Neural cell (in vitro differentiated cells): ENCODE measurements around the gene TAC3. TPM values are rescaled to one million over a fixed set of nuclear protein-coding genes. Genes with fewer than 3 reads are reported as not detected.

ENCODE experiments used
- H2AFZ ChIP-seq: fragments of 200-600, 300-800 bp; sonication (generic), shearing (Covaris generic); 2 replicates; pipeline ENCODE4 v1.6.0; 2014; ENCODE audit warnings: low read depth, mild to moderate bottlenecking, antibody characterized with exemption, low read length, moderate library complexity
- H3F3A ChIP-seq: fragments of 200-600 bp; shearing (Covaris generic); 2 replicates; pipeline ENCODE4 v1.6.1; 2016; ENCODE audit warnings: mild to moderate bottlenecking, moderate library complexity, mixed read lengths, antibody characterized with exemption, low read length; ENCODE audit not compliant: insufficient read depth, poor library complexity, severe bottlenecking
- H3K27ac ChIP-seq: fragments of 200-600, 300-800 bp; sonication (generic), shearing (Covaris generic); 2 replicates; pipeline ENCODE4 v1.5.1; 2014; ENCODE audit warnings: mild to moderate bottlenecking, low read length, moderate library complexity
- H3K27me3 ChIP-seq: fragments of 300-800, 200-600 bp; sonication (generic), shearing (Covaris generic); 2 replicates; pipeline ENCODE4 v1.6.0; 2014; ENCODE audit warnings: mild to moderate bottlenecking, low read depth, low read length, moderate library complexity; ENCODE audit not compliant: insufficient read depth
- H3K36me3 ChIP-seq: fragments of 300-800, 200-600 bp; sonication (generic), shearing (Covaris generic); 2 replicates; pipeline ENCODE4 v1.5.1; 2014; ENCODE audit warnings: mild to moderate bottlenecking, antibody characterized with exemption, low read length, moderate library complexity; ENCODE audit not compliant: insufficient read depth
- H3K4me2 ChIP-seq: fragments of 300-800, 200-600 bp; sonication (generic), shearing (Covaris generic); 2 replicates; pipeline ENCODE4 v1.6.0; 2014; ENCODE audit warnings: mild to moderate bottlenecking, low read length
- H3K4me3 ChIP-seq: fragments of 300-800, 200-600 bp; sonication (generic), shearing (Covaris generic); 2 replicates; pipeline ENCODE4 v1.5.1; 2014; ENCODE audit warnings: mild to moderate bottlenecking, low read length, moderate library complexity
- H3K79me2 ChIP-seq: fragments of 200-600 bp; shearing (Covaris generic); replicated peaks from 2 replicates; pipeline ENCODE4 v1.6.0; 2014; ENCODE audit warnings: mild to moderate bottlenecking, low read length, moderate library complexity; ENCODE audit not compliant: insufficient read depth
- H3K9ac ChIP-seq: fragments of 300-800, 200-600 bp; sonication (generic), shearing (Covaris generic); 2 replicates; pipeline ENCODE4 v1.6.1; 2016; ENCODE audit warnings: mild to moderate bottlenecking, low read length, mixed read lengths
- H3K9me2 ChIP-seq: fragments of 200-600 bp; shearing (Covaris generic); 2 replicates; pipeline ENCODE4 v1.6.1; 2016; ENCODE audit warnings: mild to moderate bottlenecking, low read length, mixed read lengths; ENCODE audit not compliant: insufficient read depth
- H3K9me3 ChIP-seq: fragments of 200-600, 300-800 bp; sonication (generic), shearing (Covaris generic); 2 replicates; pipeline ENCODE4 v1.6.1; 2016; ENCODE audit warnings: mild to moderate bottlenecking, mixed run types, low read length, moderate library complexity, mixed read lengths
- H4K20me1 ChIP-seq: fragments of 200-600 bp; shearing (Covaris generic); 2 replicates; pipeline ENCODE4 v1.6.1; 2016; ENCODE audit warnings: mild to moderate bottlenecking, mixed run types; ENCODE audit not compliant: insufficient read depth
- EP300 ChIP-seq: fragments of 450-650 bp; conservative IDR thresholded peaks from 2 replicates; pipeline ENCODE4 v1.6.1; 2014; ENCODE audit warnings: antibody characterized with exemption, mild to moderate bottlenecking, moderate library complexity; ENCODE audit not compliant: poor library complexity, severe bottlenecking
- EZH2 ChIP-seq: fragments of 200-600, 300-800 bp; shearing (Covaris generic), sonication (generic); IDR thresholded peaks from 2 replicates; pipeline ENCODE4 v1.6.1; 2014; ENCODE audit warnings: antibody characterized with exemption, low read length, borderline replicate concordance, mild to moderate bottlenecking; ENCODE audit not compliant: insufficient read depth, poor library complexity, severe bottlenecking
- MXI1 ChIP-seq: fragments of 450-650 bp; conservative IDR thresholded peaks from 2 replicates; pipeline ENCODE4 v1.6.1; 2014; ENCODE audit warnings: antibody characterized with exemption, mild to moderate bottlenecking; ENCODE audit not compliant: poor library complexity, severe bottlenecking
- POLR2AphosphoS5 ChIP-seq: IDR thresholded peaks from 2 replicates; pipeline ENCODE4 v1.6.1; 2012
- RAD21 ChIP-seq: fragments of 450-650 bp; conservative IDR thresholded peaks from 2 replicates; pipeline ENCODE4 v1.6.1; 2014; ENCODE audit warnings: antibody characterized with exemption, mild to moderate bottlenecking, moderate library complexity
- SMC3 ChIP-seq: fragments of 450-650 bp; conservative IDR thresholded peaks from 2 replicates; pipeline ENCODE4 v1.6.1; 2014; ENCODE audit warnings: antibody characterized with exemption, mild to moderate bottlenecking, moderate library complexity; ENCODE audit not compliant: poor library complexity
- TAF1 ChIP-seq: IDR thresholded peaks from 2 replicates; pipeline ENCODE4 v1.6.1; 2012; ENCODE audit warnings: low read depth
- polyA plus RNA-seq: library from polyadenylated mRNA; depleted of rRNA; stranded (reverse); fragments of >200 nt; gene quantifications from 2 replicates; pipeline ENCODE4 v1.2.3, GENCODE V29; 2014
- TF ChIP-seq, protein P1 (sequence below): fragments of 450-650 bp; IDR thresholded peaks from 2 replicates; pipeline ENCODE4 v1.5.1; 2014; ENCODE audit warnings: antibody characterized with exemption, mild to moderate bottlenecking, moderate library complexity; ENCODE audit not compliant: poor library complexity, severe bottlenecking
- TF ChIP-seq, protein P2 (sequence below): IDR thresholded peaks from 2 replicates; pipeline ENCODE4 v1.6.1; 2012; ENCODE audit warnings: borderline replicate concordance

Gene TAC3
- polyA plus RNA-seq, 1 donor from 2014 or later = 2.5 TPM

DNA sequence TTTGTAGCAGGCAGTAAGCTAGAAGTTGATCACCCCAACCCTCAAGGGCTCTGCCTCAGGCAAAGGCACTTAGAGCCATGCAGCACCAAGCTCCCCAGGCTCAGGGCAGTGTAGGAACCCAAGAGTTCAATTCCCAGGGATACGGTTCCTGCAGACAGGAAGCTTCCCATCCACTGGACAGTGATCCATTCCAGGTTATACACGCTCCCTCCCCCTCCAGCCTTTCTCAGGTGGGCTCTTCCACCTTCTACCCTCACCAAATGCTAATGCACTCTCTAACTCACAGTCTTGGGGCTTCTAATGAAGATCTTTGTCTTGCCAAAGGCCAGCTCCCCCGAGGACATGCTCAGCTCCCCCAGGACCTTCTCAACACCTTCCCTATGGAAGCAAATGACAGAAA lies 20.9 kb upstream of the TAC3 start:
- Histone ChIP-seq H3K36me3 (no peaks in the 10 kb centered on the region), H3F3A (no peaks in the 10 kb centered on the region), H3K9ac (no peak overlapping the region), H3K27me3 (no peaks in the 10 kb centered on the region), H3K9me2 (no peaks in the 10 kb centered on the region), H3K27ac (no peak overlapping the region), H3K4me2 (no peak overlapping the region), H3K79me2 (no peaks in the 10 kb centered on the region), H3K9me3 (no peaks in the 10 kb centered on the region), H2AFZ (no peak overlapping the region), H3K4me3 (no peak overlapping the region), H4K20me1 (no peaks in the 10 kb centered on the region)
- TF ChIP-seq EP300 (no peak), EZH2 (no peak), MXI1 (no peak), TAF1 (no peak), POLR2AphosphoS5 (no peak), SMC3 (no peak), RAD21 (no peak)
- TF ChIP-seq, protein P1, sequence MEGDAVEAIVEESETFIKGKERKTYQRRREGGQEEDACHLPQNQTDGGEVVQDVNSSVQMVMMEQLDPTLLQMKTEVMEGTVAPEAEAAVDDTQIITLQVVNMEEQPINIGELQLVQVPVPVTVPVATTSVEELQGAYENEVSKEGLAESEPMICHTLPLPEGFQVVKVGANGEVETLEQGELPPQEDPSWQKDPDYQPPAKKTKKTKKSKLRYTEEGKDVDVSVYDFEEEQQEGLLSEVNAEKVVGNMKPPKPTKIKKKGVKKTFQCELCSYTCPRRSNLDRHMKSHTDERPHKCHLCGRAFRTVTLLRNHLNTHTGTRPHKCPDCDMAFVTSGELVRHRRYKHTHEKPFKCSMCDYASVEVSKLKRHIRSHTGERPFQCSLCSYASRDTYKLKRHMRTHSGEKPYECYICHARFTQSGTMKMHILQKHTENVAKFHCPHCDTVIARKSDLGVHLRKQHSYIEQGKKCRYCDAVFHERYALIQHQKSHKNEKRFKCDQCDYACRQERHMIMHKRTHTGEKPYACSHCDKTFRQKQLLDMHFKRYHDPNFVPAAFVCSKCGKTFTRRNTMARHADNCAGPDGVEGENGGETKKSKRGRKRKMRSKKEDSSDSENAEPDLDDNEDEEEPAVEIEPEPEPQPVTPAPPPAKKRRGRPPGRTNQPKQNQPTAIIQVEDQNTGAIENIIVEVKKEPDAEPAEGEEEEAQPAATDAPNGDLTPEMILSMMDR = no peak
- TF ChIP-seq, protein P2, sequence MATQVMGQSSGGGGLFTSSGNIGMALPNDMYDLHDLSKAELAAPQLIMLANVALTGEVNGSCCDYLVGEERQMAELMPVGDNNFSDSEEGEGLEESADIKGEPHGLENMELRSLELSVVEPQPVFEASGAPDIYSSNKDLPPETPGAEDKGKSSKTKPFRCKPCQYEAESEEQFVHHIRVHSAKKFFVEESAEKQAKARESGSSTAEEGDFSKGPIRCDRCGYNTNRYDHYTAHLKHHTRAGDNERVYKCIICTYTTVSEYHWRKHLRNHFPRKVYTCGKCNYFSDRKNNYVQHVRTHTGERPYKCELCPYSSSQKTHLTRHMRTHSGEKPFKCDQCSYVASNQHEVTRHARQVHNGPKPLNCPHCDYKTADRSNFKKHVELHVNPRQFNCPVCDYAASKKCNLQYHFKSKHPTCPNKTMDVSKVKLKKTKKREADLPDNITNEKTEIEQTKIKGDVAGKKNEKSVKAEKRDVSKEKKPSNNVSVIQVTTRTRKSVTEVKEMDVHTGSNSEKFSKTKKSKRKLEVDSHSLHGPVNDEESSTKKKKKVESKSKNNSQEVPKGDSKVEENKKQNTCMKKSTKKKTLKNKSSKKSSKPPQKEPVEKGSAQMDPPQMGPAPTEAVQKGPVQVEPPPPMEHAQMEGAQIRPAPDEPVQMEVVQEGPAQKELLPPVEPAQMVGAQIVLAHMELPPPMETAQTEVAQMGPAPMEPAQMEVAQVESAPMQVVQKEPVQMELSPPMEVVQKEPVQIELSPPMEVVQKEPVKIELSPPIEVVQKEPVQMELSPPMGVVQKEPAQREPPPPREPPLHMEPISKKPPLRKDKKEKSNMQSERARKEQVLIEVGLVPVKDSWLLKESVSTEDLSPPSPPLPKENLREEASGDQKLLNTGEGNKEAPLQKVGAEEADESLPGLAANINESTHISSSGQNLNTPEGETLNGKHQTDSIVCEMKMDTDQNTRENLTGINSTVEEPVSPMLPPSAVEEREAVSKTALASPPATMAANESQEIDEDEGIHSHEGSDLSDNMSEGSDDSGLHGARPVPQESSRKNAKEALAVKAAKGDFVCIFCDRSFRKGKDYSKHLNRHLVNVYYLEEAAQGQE = no peak

GRCh38 chr12:57033431-57033830 lies 17.1 kb upstream of the TAC3 start:
- H3K27ac ChIP-seq = no peak overlapping the region
- no peaks in the 10 kb centered on the region for H3K9me2 ChIP-seq
- H3K4me2 ChIP-seq = no peak overlapping the region
- H3K27me3 ChIP-seq = no peaks in the 10 kb centered on the region
- no peak overlapping the region for H3K9ac ChIP-seq
- no peaks in the 10 kb centered on the region for H3K9me3 ChIP-seq
- H3K79me2 ChIP-seq = no peaks in the 10 kb centered on the region
- H2AFZ ChIP-seq = no peak overlapping the region
- TF ChIP-seq POLR2AphosphoS5 (no peak), RAD21 (no peak), EZH2 (no peak), MXI1 (no peak), TAF1 (no peak), EP300 (no peak), SMC3 (no peak)
- TF ChIP-seq, protein P1 = no peak
- TF ChIP-seq, protein P2 = no peak
- no peaks in the 10 kb centered on the region for H4K20me1 ChIP-seq
- H3F3A ChIP-seq = no peaks in the 10 kb centered on the region
- H3K36me3 ChIP-seq = no peaks in the 10 kb centered on the region
- H3K4me3 ChIP-seq = no peak overlapping the region
